Naive thymus-derived CD4-positive, alpha-beta T cell (primary cell): Measurements from ENCODE around the gene SFMBT2. TPM values are rescaled to one million over a fixed set of nuclear protein-coding genes. Genes with fewer than 3 reads are reported as not detected.
A peak's percentile ranks its signal among the peaks of the same experiment; 100 is the strongest.
"Not testable (repeated sequence)": the region's sequence is repeated elsewhere in the genome, so short reads cannot be mapped to it uniquely, and the experiment has no call there.

Source experiments
- ATAC-seq: fragments of 150-1000 bp; cut with Tn5 transposase; 2 replicates; pipeline ENCODE4 v1.10.0; 2021; ENCODE audit warnings: mild to moderate bottlenecking, moderate library complexity
- CTCF ChIA-PET: fragments of 350-600 bp; sonication (Branson Sonifier 250); formaldehyde crosslinking; loops from one replicate; lab custom pipeline; 2021; ENCODE audit warnings: antibody characterized with exemption; lab: Charles Lee
- POLR2A ChIA-PET: fragments of 350-600 bp; sonication (Branson Sonifier 250); formaldehyde crosslinking; loops from one replicate; lab custom pipeline; 2021; ENCODE audit warnings: antibody characterized with exemption, inconsistent platforms; lab: Charles Lee
- DNase-seq, 9 donors: peaks; one replicate each; pipeline versions ENCODE4 v3.0.0 to v3.0.0-alpha.2; 2020 to 2022; ENCODE audit warnings: mixed read lengths in 1 of 9
- H3K27ac ChIP-seq: one replicate; pipeline ENCODE4 v1.7.0; 2013; ENCODE audit warnings: mild to moderate bottlenecking, low read depth, low read length, moderate library complexity
- H3K27me3 ChIP-seq, 2 donors: one replicate each; pipeline ENCODE4 v1.7.0; 2013; ENCODE audit warnings: low read length in 2 of 2, mild to moderate bottlenecking in 2 of 2, moderate library complexity in 2 of 2; ENCODE audit not compliant: control insufficient read depth in 2 of 2, insufficient read depth in 2 of 2
- H3K36me3 ChIP-seq, 3 experiments: 1 replicate in 2 of 3; 2 replicates in 1 of 3; pipeline ENCODE4 v1.7.0; 2013; ENCODE audit warnings: low read length in 3 of 3, mild to moderate bottlenecking in 3 of 3, moderate library complexity in 1 of 3; ENCODE audit not compliant: insufficient read depth in 3 of 3, control insufficient read depth in 2 of 3
- H3K4me1 ChIP-seq, 2 donors: one replicate each; pipeline ENCODE4 v1.7.0; 2013; ENCODE audit warnings: low read length in 2 of 2, mild to moderate bottlenecking in 2 of 2, moderate library complexity in 1 of 2; ENCODE audit not compliant: control insufficient read depth in 2 of 2, insufficient read depth in 2 of 2
- H3K4me3 ChIP-seq: 2 replicates; pipeline ENCODE4 v1.7.0; 2013; ENCODE audit warnings: mild to moderate bottlenecking, low read length
- H3K9me3 ChIP-seq, 3 experiments: 1 replicate in 2 of 3; 2 replicates in 1 of 3; pipeline ENCODE4 v1.7.0; 2013; ENCODE audit warnings: low read length in 3 of 3; ENCODE audit not compliant: control insufficient read depth in 2 of 3
- H3K27ac Mint-ChIP-seq, 9 donors: one replicate each; pipeline ENCODE4 v1.8.0; 2020 to 2022; ENCODE audit warnings: mixed read lengths in 9 of 9, mild to moderate bottlenecking in 8 of 9, moderate library complexity in 5 of 9, inconsistent platforms in 2 of 9
- H3K27me3 Mint-ChIP-seq, 5 donors: one replicate each; pipeline ENCODE4 v1.8.0; 2021 to 2022; ENCODE audit warnings: mixed read lengths in 5 of 5, mild to moderate bottlenecking in 1 of 5
- H3K36me3 Mint-ChIP-seq, 5 donors: one replicate each; pipeline ENCODE4 v1.8.0; 2020 to 2022; ENCODE audit warnings: mixed read lengths in 5 of 5, mild to moderate bottlenecking in 3 of 5, inconsistent platforms in 1 of 5
- H3K4me1 Mint-ChIP-seq, 7 donors: one replicate each; pipeline ENCODE4 v1.8.0; 2020 to 2022; ENCODE audit warnings: mixed read lengths in 7 of 7, mild to moderate bottlenecking in 3 of 7, inconsistent platforms in 1 of 7
- H3K4me3 Mint-ChIP-seq, 10 donors: one replicate each; pipeline ENCODE4 v1.8.0; 2020 to 2022; ENCODE audit warnings: mild to moderate bottlenecking in 10 of 10, mixed read lengths in 10 of 10, moderate library complexity in 6 of 10, inconsistent platforms in 2 of 10
- H3K9me3 Mint-ChIP-seq, 11 donors: one replicate each; pipeline ENCODE4 v1.8.0; 2020 to 2022; ENCODE audit warnings: mixed read lengths in 11 of 11, mild to moderate bottlenecking in 4 of 11, inconsistent platforms in 1 of 11, moderate library complexity in 1 of 11
- intact Hi-C, 2 donors: fragments of 100-400 bp; cut with micrococcal nuclease; formaldehyde crosslinking; loops; one replicate each; pipeline ENCODE4 v1.15.1; 2023
- polyA plus RNA-seq, 2 donors: library from polyadenylated mRNA; unstranded; fragments of 300-500 nt; fragmentation: Illumina TruSeq; gene quantifications; one replicate each; pipeline ENCODE4 v1.2.3, GENCODE V29; 2021
- total RNA-seq, 6 experiments: library from RNA in 5 of 6; stranded (reverse) in 5 of 6; gene quantifications; 1 replicate in 5 of 6; 2 replicates in 1 of 6; pipeline ENCODE4 v1.2.3 and lab custom pipeline; 2021 to 2026

The SFMBT2 gene
- total and polyA plus RNA-seq, 7 experiments from 2014 or later, result 7.4 to 50.9 (median 39.2) TPM

GRCh38 chr10:7391748-7392147, 19.1 kb downstream of the SFMBT2 start:
- ChIA-PET POLR2A (interaction anchor here (0.6 to 0.7 kb wide), 3 partner anchors 9 to 119 kb away, joined by 3 read pairs; no protein-coding TSS in a partner anchor), CTCF (no interaction called here)
- Mint-ChIP-seq H3K4me1 (peaks cover 38 to 97% (median 87%) of the 10 kb centered on the region in 7 donors), H3K9me3 (peaks cover 0 to 1% (median 0%) of the 10 kb centered on the region in 11 donors), H3K36me3 (peaks cover 0 to 22% (median 16%) of the 10 kb centered on the region in 5 donors), H3K27ac (peak overlapping the region in 2 of 9 donors; percentile 87 to 91), H3K27me3 (no peaks in the 10 kb centered on the region), H3K4me3 (no peak overlapping the region)
- Histone ChIP-seq H3K27me3 (no peaks in the 10 kb centered on the region), H3K27ac (no peak overlapping the region), H3K4me1 (peaks cover 20 to 34% of the 10 kb centered on the region in 2 donors), H3K36me3 (no peaks in the 10 kb centered on the region), H3K9me3 (no peaks in the 10 kb centered on the region), H3K4me3 (no peak overlapping the region)
- intact Hi-C loops, result no loop called here
- DNase-seq (no peak), ATAC-seq (no peak)

- Mint-ChIP-seq H3K27ac (peak overlapping the region in 8 of 9 donors; percentile 59 to 94 (median 84)), H3K36me3 (peaks cover 0 to 18% (median 13%) of the 10 kb centered on the region in 5 donors), H3K4me3 (peak overlapping the region in 2 of 10 donors; percentile 27 to 84), H3K4me1 (peaks cover 43 to 98% (median 86%) of the 10 kb centered on the region in 7 donors)
- intact Hi-C loops, H3K9me3 Mint-ChIP-seq, DNase-seq, ATAC-seq, H3K27me3 ChIP-seq, H3K4me3 ChIP-seq, H3K36me3 ChIP-seq, H3K27ac ChIP-seq, H3K27me3 Mint-ChIP-seq, H3K9me3 ChIP-seq: not testable (repeated sequence)
- ChIA-PET POLR2A (interaction anchor here (0.8 to 2.1 kb wide), 3 partner anchors 13 to 17 kb away, joined by 3 to 8 read pairs (median 3); no protein-coding TSS in a partner anchor), CTCF (interaction anchor here (0.6 kb wide), 1 partner anchor 16 kb away, joined by 3 read pairs; no protein-coding TSS in a partner anchor)
- H3K4me1 ChIP-seq, result peaks cover 20 to 34% of the 10 kb centered on the region in 2 donors
Measured at GRCh38 chr10:7390689-7391110, 20.1 kb downstream of the SFMBT2 start.

- Histone ChIP-seq H3K4me1 (peaks cover 20 to 34% of the 10 kb centered on the region in 2 donors), H3K4me3 (no peak overlapping the region), H3K27me3 (no peaks in the 10 kb centered on the region), H3K36me3 (no peaks in the 10 kb centered on the region), H3K27ac (peak overlapping the region; percentile 47), H3K9me3 (no peaks in the 10 kb centered on the region)
- Mint-ChIP-seq H3K27ac (peak overlapping the region; percentile 78 to 96 (median 87)), H3K4me3 (peak overlapping the region; percentile 22 to 84 (median 62)), H3K9me3 (peaks cover 0 to 1% (median 0%) of the 10 kb centered on the region in 11 donors), H3K4me1 (peaks cover 45 to 98% (median 87%) of the 10 kb centered on the region in 7 donors), H3K27me3 (no peaks in the 10 kb centered on the region), H3K36me3 (peaks cover 0 to 15% (median 8%) of the 10 kb centered on the region in 5 donors)
- ChIA-PET POLR2A (interaction anchor here (1.3 to 2.1 kb wide), 3 partner anchors 14 to 21 kb away, joined by 3 to 8 read pairs (median 7); partner anchors contain the start of gene SFMBT2), CTCF (interaction anchor here (0.7 to 1.0 kb wide), 2 partner anchors 21 to 297 kb away, joined by 3 to 4 read pairs; partner anchors contain the start of gene SFMBT2)
- intact Hi-C loops, result loop anchor here (1.0 to 5.0 kb wide), 3 partner anchors 19 to 118 kb away; no protein-coding TSS in a partner anchor
- ATAC-seq (no peak), DNase-seq (no peak)
Measured at GRCh38 chr10:7389844-7390243, 21.0 kb downstream of the SFMBT2 start.

- Mint-ChIP-seq H3K27ac (peak overlapping the region; percentile 78 to 96 (median 87)), H3K4me3 (peak overlapping the region in 9 of 10 donors; percentile 39 to 84 (median 62)), H3K27me3 (no peaks in the 10 kb centered on the region), H3K4me1 (peaks cover 48 to 98% (median 87%) of the 10 kb centered on the region in 7 donors), H3K36me3 (peaks cover 0 to 11% (median 8%) of the 10 kb centered on the region in 5 donors), H3K9me3 (peaks cover 0 to 1% (median 0%) of the 10 kb centered on the region in 11 donors)
- H3K4me1 ChIP-seq, result peaks cover 20 to 34% of the 10 kb centered on the region in 2 donors
- H3K27ac ChIP-seq, result peak overlapping the region; percentile 47
- H3K36me3 ChIP-seq, result no peaks in the 10 kb centered on the region
- POLR2A ChIA-PET, result interaction anchor here (1.6 to 2.1 kb wide), 2 partner anchors 18 to 22 kb away, joined by 7 to 8 read pairs; partner anchors contain the start of gene SFMBT2
- H3K4me3 ChIP-seq, result no peak overlapping the region
- intact Hi-C loops, result loop anchor here (1.0 to 5.0 kb wide), 3 partner anchors 19 to 117 kb away; no protein-coding TSS in a partner anchor
- H3K9me3 ChIP-seq, result no peaks in the 10 kb centered on the region
- H3K27me3 ChIP-seq, result no peaks in the 10 kb centered on the region
- CTCF ChIA-PET, result interaction anchor here (0.7 to 1.0 kb wide), 2 partner anchors 21 to 297 kb away, joined by 3 to 4 read pairs; partner anchors contain the start of gene SFMBT2
- DNase-seq (peak in 1 of 9 donors; percentile 11), ATAC-seq (no peak)
Measured at GRCh38 chr10:7389346-7389745, 21.5 kb downstream of the SFMBT2 start.

- DNase-seq, result peak in 7 of 9 donors; percentile 29 to 60 (median 41)
- Histone ChIP-seq H3K27me3 (no peaks in the 10 kb centered on the region), H3K9me3 (no peaks in the 10 kb centered on the region), H3K36me3 (no peaks in the 10 kb centered on the region), H3K4me1 (peaks cover 20 to 36% of the 10 kb centered on the region in 2 donors), H3K27ac (peak overlapping the region; percentile 47), H3K4me3 (peak overlapping the region; percentile 6)
- CTCF ChIA-PET, result interaction anchor here (0.6 kb wide), 1 partner anchor 1302 kb away, joined by 3 read pairs; no protein-coding TSS in a partner anchor
- POLR2A ChIA-PET, result interaction anchor here (0.6 to 2.1 kb wide), 3 partner anchors 19 to 74 kb away, joined by 5 to 8 read pairs (median 7); partner anchors contain the start of gene SFMBT2
- Mint-ChIP-seq H3K27me3 (no peaks in the 10 kb centered on the region), H3K4me3 (peak overlapping the region; percentile 70 to 90 (median 80)), H3K4me1 (peaks cover 46 to 94% (median 83%) of the 10 kb centered on the region in 7 donors), H3K9me3 (peaks cover 0 to 1% (median 0%) of the 10 kb centered on the region in 11 donors), H3K27ac (peak overlapping the region; percentile 84 to 96 (median 91)), H3K36me3 (peaks cover 0 to 11% (median 8%) of the 10 kb centered on the region in 5 donors)
- ATAC-seq, result peak; percentile 70
- intact Hi-C loops, result loop anchor here (1.0 to 5.0 kb wide), 3 partner anchors 20 to 116 kb away; no protein-coding TSS in a partner anchor
Measured at GRCh38 chr10:7388602-7389001, 22.2 kb downstream of the SFMBT2 start.

- not testable (repeated sequence) for H3K4me3 ChIP-seq, H3K9me3 Mint-ChIP-seq, H3K27me3 Mint-ChIP-seq, DNase-seq, ATAC-seq, H3K36me3 ChIP-seq, H3K27me3 ChIP-seq, H3K9me3 ChIP-seq, H3K27ac ChIP-seq
- Mint-ChIP-seq H3K4me3 (peak overlapping the region in 5 of 10 donors; percentile 39 to 84 (median 72)), H3K36me3 (peaks cover 0 to 14% (median 8%) of the 10 kb centered on the region in 5 donors), H3K27ac (peak overlapping the region; percentile 13 to 94 (median 82)), H3K4me1 (peaks cover 51 to 94% (median 85%) of the 10 kb centered on the region in 7 donors)
- ChIA-PET POLR2A (interaction anchor here (0.6 kb wide), 1 partner anchor 74 kb away, joined by 5 read pairs; no protein-coding TSS in a partner anchor), CTCF (interaction anchor here (0.6 kb wide), 1 partner anchor 1301 kb away, joined by 3 read pairs; no protein-coding TSS in a partner anchor)
- peaks cover 20 to 39% of the 10 kb centered on the region in 2 donors for H3K4me1 ChIP-seq
- intact Hi-C loops, result loop anchor here in 1 of 2 donors (2.0 to 5.0 kb wide), 2 partner anchors 21 to 116 kb away; no protein-coding TSS in a partner anchor
Measured at GRCh38 chr10:7388149-7388548, 22.7 kb downstream of the SFMBT2 start.
